ENCODE results near the gene KRT4. TPM values are rescaled to one million over a fixed set of nuclear protein-coding genes. Genes with fewer than 3 reads are reported as not detected.

Gene KRT4
- total RNA-seq, 1 donor from 2014 or later: not detected

DNA sequence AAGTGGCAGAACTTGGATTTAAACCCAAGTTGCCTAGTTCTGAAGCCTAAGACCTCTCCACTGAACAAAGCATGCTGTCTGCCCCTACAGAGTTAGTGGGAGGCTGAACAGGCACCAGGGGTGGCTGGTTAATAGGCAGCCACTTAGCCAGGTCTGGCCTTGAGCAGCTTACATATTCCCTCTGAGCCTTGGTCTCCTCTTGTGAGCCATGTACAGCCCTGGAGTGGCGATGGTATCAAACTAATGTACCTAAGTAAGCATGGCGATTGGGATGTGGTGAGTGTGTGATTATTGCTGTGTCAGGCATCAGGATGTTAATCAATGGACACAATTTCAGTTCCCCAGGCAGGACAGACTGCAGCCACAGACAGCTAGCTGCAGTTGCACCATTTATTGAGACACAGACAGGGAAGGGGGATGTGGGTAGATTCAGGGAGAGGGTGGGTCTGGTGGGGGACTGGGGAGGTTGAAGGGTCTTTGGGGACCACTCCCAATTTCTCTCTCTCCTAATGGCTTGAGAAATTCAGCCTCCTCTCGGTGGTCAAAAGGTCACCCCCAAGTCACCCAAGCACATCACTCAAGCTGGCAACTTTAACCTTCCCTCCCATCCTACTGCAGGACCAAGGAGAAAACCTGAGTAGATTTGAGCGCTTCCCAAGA is 7.3 kb upstream of the KRT4 start:
- TF ChIP-seq, protein P1, sequence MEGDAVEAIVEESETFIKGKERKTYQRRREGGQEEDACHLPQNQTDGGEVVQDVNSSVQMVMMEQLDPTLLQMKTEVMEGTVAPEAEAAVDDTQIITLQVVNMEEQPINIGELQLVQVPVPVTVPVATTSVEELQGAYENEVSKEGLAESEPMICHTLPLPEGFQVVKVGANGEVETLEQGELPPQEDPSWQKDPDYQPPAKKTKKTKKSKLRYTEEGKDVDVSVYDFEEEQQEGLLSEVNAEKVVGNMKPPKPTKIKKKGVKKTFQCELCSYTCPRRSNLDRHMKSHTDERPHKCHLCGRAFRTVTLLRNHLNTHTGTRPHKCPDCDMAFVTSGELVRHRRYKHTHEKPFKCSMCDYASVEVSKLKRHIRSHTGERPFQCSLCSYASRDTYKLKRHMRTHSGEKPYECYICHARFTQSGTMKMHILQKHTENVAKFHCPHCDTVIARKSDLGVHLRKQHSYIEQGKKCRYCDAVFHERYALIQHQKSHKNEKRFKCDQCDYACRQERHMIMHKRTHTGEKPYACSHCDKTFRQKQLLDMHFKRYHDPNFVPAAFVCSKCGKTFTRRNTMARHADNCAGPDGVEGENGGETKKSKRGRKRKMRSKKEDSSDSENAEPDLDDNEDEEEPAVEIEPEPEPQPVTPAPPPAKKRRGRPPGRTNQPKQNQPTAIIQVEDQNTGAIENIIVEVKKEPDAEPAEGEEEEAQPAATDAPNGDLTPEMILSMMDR (conservative IDR thresholded peaks at IDR 0.05; ENCODE audit: low read depth, low read length): no peak
- no peak overlapping the region for H3K4me3 ChIP-seq (ENCODE audit: low read depth, low read length)
- no peak for DNase-seq (ENCODE audit: low read depth)

DNA sequence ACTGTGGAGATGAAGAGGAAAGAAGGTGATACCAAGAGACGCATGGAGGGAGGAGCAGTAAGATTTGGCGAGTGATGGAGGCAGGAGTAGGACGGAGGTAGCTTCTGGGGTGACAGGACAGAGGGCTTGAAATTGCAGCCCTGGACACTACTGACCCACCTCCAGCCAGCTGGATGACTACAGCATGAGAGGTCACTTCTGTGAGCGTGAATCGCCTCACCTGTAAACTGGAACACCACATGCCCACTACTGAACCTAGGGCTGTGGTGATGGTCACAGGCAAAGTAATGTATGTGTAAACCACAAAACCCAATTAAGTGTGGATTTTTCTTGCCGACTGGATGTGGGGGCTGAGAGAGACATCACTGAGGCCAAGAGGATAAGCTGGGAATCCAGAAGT is 6.6 kb upstream of the KRT4 start:
- TF ChIP-seq, protein P1 (conservative IDR thresholded peaks at IDR 0.05; ENCODE audit: low read depth, low read length): no peak
- no peak for DNase-seq (ENCODE audit: low read depth)
- no peak overlapping the region for H3K4me3 ChIP-seq (ENCODE audit: low read depth, low read length)

DNA sequence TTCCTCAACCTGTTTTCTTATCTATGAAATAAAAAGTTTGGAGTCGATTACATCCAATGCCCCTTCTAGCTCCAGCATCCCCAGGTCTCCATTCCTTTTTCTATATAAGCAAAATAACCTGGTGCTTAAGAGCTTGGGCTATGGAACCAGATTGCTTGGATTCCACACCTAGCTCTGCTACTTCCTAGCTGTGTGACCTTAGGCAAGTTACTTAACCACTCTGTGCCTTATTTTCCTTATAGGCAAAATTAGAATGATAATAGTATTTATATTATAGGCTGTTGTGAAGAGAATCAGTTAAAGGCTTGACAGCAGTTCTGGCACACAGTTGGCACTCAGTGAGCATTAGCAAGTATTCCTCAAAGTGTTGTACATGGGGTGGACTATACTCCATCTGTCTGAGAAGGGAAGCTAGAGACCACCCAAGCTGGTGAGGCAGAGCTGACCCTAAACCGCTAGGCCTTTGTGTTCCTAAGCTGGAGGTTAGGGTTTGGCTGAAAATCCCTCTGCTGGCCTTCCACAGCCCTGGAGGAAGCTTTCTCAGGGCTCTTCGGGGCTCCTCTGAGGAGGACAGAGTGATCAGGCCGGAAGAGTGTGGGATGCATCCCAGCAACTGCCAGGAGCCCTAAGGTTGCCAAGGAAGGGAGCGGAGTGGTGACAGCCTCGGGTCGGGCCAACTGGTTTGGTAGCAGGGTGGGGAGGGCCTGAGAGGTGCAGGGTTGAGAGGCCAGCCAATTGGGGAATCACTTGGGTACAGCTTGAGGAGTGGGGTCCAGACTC is 6.0 kb upstream of the KRT4 start:
- TF ChIP-seq, protein P1 (conservative IDR thresholded peaks at IDR 0.05; ENCODE audit: low read depth, low read length): no peak

DNA sequence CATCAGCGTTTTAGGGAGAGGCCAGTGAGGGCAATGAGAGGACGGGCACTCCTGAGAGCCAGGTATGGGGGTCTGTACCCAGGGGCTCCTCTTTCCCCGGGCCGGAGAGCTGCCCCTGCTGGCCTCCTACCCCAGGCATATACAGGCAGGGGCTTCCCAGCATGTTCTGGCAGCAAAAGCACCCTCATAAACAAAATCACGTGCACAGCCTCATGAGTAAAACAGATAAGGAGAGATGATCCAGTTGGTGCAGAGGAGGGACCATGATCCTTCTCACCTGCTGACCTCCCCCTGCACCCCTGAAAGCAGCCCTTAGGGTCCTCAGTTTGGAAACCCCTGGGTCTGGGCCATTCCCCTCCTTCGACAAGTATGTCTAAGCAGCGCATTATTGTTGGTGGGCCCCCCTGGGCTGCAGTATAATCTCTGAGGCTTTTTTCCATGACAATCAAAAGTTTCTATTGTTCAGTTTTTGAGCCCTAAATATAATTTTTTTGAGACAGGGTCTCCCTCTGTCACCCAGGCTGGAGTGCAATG is 5.0 kb upstream of the KRT4 start:
- no peak for DNase-seq (ENCODE audit: low read depth)
- H3K4me3 ChIP-seq (ENCODE audit: low read depth, low read length): no peak overlapping the region
- TF ChIP-seq, protein P1 (conservative IDR thresholded peaks at IDR 0.05; ENCODE audit: low read depth, low read length): no peak

More for the DNA sequence above, 6.0 kb upstream of the KRT4 start:
- DNase-seq (ENCODE audit: low read depth): no peak
- no peak overlapping the region for H3K4me3 ChIP-seq (ENCODE audit: low read depth, low read length)

DNA sequence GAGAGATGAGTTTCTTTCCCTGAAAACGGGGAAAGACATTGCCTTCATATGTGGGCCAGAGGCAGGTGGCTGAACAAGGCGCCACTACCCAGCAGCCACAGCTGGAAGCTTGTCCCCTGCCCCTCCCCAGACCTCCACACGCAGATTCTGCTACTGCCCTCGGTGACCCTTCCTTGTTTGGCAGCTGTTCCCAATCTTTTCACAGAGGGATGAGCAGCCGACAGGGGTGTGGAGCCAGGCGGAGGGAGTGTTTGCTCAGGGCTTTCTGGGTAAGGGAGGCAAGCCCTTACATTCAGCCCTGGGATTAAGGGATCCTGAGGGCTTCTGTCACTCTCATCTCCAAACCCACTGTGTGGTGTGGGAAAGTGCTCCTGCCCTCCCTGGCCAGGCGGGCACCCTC is 4.5 kb upstream of the KRT4 start:
- no peak overlapping the region for H3K4me3 ChIP-seq (ENCODE audit: low read depth, low read length)
- TF ChIP-seq, protein P1 (conservative IDR thresholded peaks at IDR 0.05; ENCODE audit: low read depth, low read length): no peak
- DNase-seq (ENCODE audit: low read depth): no peak

DNA sequence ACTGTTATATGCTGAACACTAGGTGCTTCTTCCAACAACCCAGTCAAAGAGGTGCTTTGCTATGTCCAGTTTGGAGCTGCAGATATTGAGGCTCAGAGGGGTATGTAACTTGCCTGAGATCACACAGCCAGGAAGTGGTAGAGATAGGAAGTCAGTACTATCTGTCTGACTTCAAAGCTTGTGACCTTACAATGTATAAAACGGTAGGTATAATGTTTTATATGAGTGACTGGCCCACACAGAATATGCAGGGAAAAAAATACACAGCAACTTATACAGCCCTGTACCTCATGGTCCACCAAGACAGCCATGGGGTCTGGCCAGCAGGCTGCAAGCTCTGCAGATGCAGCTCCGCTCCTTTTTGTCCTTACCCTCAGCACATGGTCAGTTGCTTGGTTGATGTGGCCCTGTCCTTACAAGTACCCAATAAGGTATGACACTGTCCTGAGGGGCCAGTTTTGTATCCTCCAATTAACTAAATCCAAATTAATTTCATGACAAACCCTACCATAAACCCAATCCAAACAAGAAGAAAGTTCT is 3.9 kb upstream of the KRT4 start:
- TF ChIP-seq, protein P1 (conservative IDR thresholded peaks at IDR 0.05; ENCODE audit: low read depth, low read length): no peak
- H3K4me3 ChIP-seq (ENCODE audit: low read depth, low read length): no peak overlapping the region
- DNase-seq (ENCODE audit: low read depth): no peak
